Activated naive CD4-positive, alpha-beta T cell treated with anti-CD3 and anti-CD28 coated beads for 36 hours (primary cell): ENCODE data around the gene SLC25A5. TPM values are rescaled to one million over a fixed set of nuclear protein-coding genes. Genes with fewer than 3 reads are reported as not detected.
"Not testable (repeated sequence)": the region's sequence is repeated elsewhere in the genome, so short reads cannot be mapped to it uniquely, and the experiment has no call there.

ENCODE experiments used
- CTCF ChIA-PET: fragments of 350-600 bp; sonication (Branson Sonifier 250); formaldehyde crosslinking; loops from one replicate; lab custom pipeline; 2021; ENCODE audit warnings: antibody characterized with exemption; lab: Charles Lee
- DNase-seq: peaks from one replicate; pipeline ENCODE4 v3.0.0-alpha.2; 2020
- H3K27ac Mint-ChIP-seq: one replicate; pipeline ENCODE4 v1.8.0; 2021; ENCODE audit warnings: mild to moderate bottlenecking, mixed read lengths
- H3K27me3 Mint-ChIP-seq: one replicate; pipeline ENCODE4 v1.8.0; 2021; ENCODE audit warnings: low read depth, mixed read lengths
- H3K36me3 Mint-ChIP-seq: one replicate; pipeline ENCODE4 v1.8.0; 2021; ENCODE audit warnings: low read depth, mixed read lengths
- H3K4me1 Mint-ChIP-seq: one replicate; pipeline ENCODE4 v1.8.0; 2021; ENCODE audit warnings: low read depth, mixed read lengths
- H3K4me3 Mint-ChIP-seq: one replicate; pipeline ENCODE4 v1.8.0; 2021; ENCODE audit warnings: mild to moderate bottlenecking, moderate library complexity, mixed read lengths
- H3K9me3 Mint-ChIP-seq: one replicate; pipeline ENCODE4 v1.8.0; 2021; ENCODE audit warnings: mixed read lengths
- intact Hi-C: fragments of 100-400 bp; cut with micrococcal nuclease; formaldehyde crosslinking; loops from one replicate; pipeline ENCODE4 v1.15.1; 2023
- total RNA-seq, 2 experiments: library from RNA; stranded (reverse); gene quantifications; one replicate each; pipeline ENCODE4 v1.2.3, GENCODE V29; 2021

The SLC25A5 gene
- total RNA-seq, 2 experiments from 2014 or later, result 846 to 855 TPM

DNA sequence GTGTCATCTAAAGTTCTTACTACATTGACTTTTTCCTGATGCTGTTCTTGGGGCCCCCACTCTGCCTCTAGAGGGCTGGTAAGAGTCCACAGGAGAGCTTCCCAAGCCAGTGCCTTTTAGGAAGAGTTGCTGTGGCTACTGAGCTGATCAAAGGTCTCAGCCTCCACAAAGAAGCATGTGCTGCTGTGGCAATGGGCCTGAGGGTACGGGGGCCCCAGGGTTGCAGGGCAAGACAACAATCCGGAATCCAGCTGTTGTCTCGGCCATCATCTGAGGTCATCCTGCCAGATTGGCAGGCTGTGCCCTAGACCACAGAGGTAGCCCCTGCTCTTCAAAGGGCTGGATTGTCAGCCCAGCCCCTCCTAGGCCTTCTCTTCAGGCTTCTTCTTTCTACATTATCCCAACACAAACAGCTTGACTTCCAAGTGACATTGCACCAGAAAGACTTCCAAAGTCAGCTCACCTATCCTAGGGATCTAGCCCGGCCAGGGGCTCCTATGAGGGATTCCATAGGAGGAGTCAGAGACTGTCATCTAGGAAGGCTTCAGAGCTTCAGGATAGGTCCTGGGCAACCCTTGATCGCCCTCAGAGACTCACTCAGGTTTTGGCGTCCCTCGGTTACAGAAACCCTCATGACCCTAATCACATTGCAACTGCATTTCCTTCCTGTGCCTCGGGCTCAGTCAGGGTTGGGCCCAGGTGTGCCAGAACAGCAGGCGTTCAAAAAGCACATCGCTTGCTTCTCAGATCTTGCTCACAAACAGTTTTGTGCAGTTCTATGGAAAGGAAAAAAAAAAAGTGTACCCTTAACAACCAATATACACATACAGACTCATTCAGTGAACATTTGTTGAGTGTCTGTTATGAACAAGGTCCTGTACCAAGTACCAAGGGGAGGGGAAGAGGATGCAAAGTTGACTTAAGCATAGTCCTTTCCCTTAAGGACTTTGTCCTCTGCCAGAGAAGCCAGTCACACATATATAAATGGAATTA lies 27.8 kb downstream of the SLC25A5 start:
- H3K4me1 Mint-ChIP-seq, result peaks cover 11% of the 10 kb centered on the region
- intact Hi-C loops, result no loop called here
- no peak for DNase-seq
- CTCF ChIA-PET, result interaction anchor here (1.1 to 1.6 kb wide), 3 partner anchors 13 to 20 kb away, joined by 3 to 7 read pairs (median 4); no protein-coding TSS in a partner anchor
- no peaks in the 10 kb centered on the region for H3K36me3 Mint-ChIP-seq
- no peak overlapping the region for H3K4me3 Mint-ChIP-seq
- H3K9me3 Mint-ChIP-seq, result no peaks in the 10 kb centered on the region
- H3K27ac Mint-ChIP-seq, result no peak overlapping the region
- H3K27me3 Mint-ChIP-seq, result no peaks in the 10 kb centered on the region

GRCh38 chrX:119497185-119497584 lies 28.9 kb downstream of the SLC25A5 start:
- no peak overlapping the region for H3K27ac Mint-ChIP-seq
- no peaks in the 10 kb centered on the region for H3K36me3 Mint-ChIP-seq
- no peak for DNase-seq
- no peaks in the 10 kb centered on the region for H3K27me3 Mint-ChIP-seq
- H3K9me3 Mint-ChIP-seq, result no peaks in the 10 kb centered on the region
- peaks cover 19% of the 10 kb centered on the region for H3K4me1 Mint-ChIP-seq
- H3K4me3 Mint-ChIP-seq, result no peak overlapping the region
- intact Hi-C loops, result no loop called here
- CTCF ChIA-PET, result interaction anchor here (0.7 to 1.6 kb wide), 3 partner anchors 19 to 65 kb away, joined by 3 to 4 read pairs (median 3); no protein-coding TSS in a partner anchor

DNA sequence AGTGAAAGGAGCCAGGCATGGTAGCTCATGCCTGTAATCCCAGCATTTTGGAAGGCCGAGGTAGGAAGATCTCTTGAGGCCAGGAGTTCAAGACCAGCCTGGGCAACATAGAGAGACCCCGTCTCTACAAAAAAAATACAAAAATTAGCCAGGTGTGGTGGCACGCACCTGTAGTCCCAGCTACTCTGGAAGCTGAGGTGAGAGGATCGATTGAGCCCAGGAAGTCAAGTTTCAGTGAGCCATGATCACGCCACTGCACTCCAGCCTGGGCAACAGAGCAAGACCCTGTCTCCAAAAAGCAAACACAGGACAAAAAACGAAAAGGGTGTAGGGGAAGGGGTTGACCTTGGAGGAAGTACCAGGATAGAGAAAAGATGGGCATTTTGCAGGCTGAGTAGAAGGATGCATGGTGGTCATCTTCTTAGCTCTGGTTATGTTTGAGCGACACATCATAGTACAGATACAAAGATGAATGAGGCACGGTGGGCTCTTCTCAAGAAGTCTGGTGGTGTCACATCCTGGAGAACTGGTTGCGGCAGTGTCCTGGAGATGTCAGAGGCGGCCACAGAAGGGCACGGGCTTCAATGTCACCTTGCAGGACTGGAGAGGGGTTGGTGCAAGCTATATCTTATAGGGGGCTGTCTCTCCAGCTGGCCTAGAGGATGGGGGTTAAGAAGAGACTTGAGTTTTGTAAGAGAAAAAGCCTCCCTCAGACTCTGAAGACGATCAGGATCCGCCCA lies 32.0 kb downstream of the SLC25A5 start:
- Mint-ChIP-seq H3K4me3 (no peak overlapping the region), H3K4me1 (peaks cover 28% of the 10 kb centered on the region), H3K9me3 (no peaks in the 10 kb centered on the region), H3K36me3 (no peaks in the 10 kb centered on the region), H3K27me3 (no peaks in the 10 kb centered on the region), H3K27ac (no peak overlapping the region)
- CTCF ChIA-PET, result interaction anchor here (0.6 to 1.6 kb wide), 2 partner anchors 9 to 17 kb away, joined by 4 to 5 read pairs; no protein-coding TSS in a partner anchor
- intact Hi-C loops, result no loop called here
- no peak for DNase-seq

GRCh38 chrX:119501511-119502148 lies 33.4 kb downstream of the SLC25A5 start:
- peaks cover 20% of the 10 kb centered on the region for H3K4me1 Mint-ChIP-seq
- DNase-seq, result no peak
- H3K36me3 Mint-ChIP-seq, result no peaks in the 10 kb centered on the region
- no peaks in the 10 kb centered on the region for H3K9me3 Mint-ChIP-seq
- peak overlapping the region; percentile 61 for H3K27ac Mint-ChIP-seq
- no peaks in the 10 kb centered on the region for H3K27me3 Mint-ChIP-seq
- no peak overlapping the region for H3K4me3 Mint-ChIP-seq
- intact Hi-C loops, result loop anchor here (2.0 kb wide), 2 partner anchors 19 to 33 kb away; partner anchors contain the start of gene SLC25A5
- CTCF ChIA-PET, result no interaction called here

DNA sequence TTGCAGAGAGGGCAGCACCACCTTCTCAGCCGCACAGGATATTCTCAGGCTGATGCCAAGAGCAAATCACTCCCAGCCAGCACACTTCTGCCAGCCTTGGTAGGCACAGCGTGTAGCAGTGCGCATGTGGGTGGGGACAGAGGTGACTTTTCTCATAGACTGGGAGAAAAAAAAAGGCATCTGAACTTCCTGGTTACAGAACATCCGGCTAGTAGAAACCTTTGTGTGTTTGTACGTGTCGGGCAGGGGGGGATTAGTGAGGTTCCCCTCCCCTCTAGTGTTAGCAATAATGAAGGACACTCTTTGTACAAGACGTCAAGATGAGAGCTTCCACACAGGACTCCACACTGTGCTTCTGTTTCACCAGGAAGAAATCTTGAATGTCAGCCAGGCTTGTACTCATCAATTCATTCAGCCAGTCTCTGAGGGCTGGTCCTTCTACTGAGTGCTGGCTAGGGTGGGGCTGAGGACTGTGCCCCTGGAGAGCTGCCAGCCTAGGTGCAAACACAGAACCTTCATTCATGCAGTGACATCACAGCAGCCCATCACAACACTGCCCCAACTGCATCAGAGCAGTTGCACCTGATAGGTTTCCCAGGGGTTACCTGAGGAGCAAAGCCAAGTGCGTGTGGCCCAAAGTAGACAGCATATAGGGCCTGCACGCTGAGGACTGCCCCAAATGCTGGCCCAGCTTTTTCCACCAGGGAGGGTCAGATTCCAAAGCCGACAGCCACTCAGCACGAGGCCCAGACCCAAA lies 34.7 kb downstream of the SLC25A5 start:
- DNase-seq, result peak; percentile 49
- Mint-ChIP-seq H3K9me3 (no peaks in the 10 kb centered on the region), H3K27ac (peak overlapping the region; percentile 77), H3K4me3 (no peak overlapping the region), H3K36me3 (no peaks in the 10 kb centered on the region), H3K4me1 (peaks cover 16% of the 10 kb centered on the region), H3K27me3 (no peaks in the 10 kb centered on the region)
- CTCF ChIA-PET, result interaction anchor here (0.7 to 1.0 kb wide), 4 partner anchors 15 to 31 kb away, joined by 3 to 5 read pairs (median 4); no protein-coding TSS in a partner anchor
- intact Hi-C loops, result loop anchor here (2.0 kb wide), 2 partner anchors 20 to 34 kb away; partner anchors contain the start of gene SLC25A5

DNA sequence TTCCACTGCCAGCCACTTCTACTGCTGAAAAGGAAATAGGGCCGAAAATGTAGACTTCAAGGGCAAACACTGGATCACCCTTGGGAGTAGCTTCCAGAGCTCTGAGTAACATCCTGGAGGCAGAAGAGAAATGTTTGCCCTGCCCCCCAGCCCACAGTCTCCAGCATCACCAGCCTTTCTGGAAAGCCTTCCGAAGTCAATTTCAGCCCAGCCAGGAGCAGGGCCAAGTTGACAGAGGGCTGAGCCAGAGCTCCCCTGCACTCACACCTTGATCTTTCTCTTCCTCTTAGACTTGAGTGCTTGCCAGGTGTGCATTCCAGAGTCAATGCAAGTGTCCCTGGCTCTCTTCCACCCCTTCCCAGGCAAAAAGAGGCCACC lies 35.2 kb downstream of the SLC25A5 start:
- CTCF ChIA-PET, result interaction anchor here (0.7 to 1.0 kb wide), 5 partner anchors 13 to 32 kb away, joined by 3 to 5 read pairs (median 3); no protein-coding TSS in a partner anchor
- Mint-ChIP-seq H3K27me3 (no peaks in the 10 kb centered on the region), H3K4me1 (peaks cover 16% of the 10 kb centered on the region), H3K36me3 (no peaks in the 10 kb centered on the region), H3K9me3 (no peaks in the 10 kb centered on the region), H3K4me3 (no peak overlapping the region), H3K27ac (no peak overlapping the region)
- intact Hi-C loops, result loop anchor here (2.0 kb wide), 2 partner anchors 21 to 35 kb away; partner anchors contain the start of gene SLC25A5
- no peak for DNase-seq

DNA sequence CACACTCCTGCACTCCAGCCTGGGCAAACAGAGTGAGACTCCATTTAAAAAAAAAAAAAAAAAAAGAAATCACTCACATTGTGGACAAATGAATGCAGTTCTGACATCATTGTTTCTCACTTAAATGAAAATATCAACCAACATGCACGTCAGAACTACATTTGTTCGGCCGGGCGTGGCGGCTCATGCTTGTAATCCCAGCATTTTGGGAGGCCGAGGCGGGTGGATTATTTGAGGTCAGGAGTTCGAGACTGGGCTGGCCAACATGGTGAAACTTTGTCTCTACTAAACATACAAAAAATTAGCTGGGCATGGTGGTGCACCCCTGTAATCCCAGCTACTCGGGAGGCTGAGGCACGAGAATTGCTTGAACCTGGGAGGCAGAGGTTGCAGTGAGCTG lies 36.9 kb downstream of the SLC25A5 start:
- H3K27me3 Mint-ChIP-seq, DNase-seq, H3K4me3 Mint-ChIP-seq, intact Hi-C loops, H3K36me3 Mint-ChIP-seq, H3K9me3 Mint-ChIP-seq, H3K27ac Mint-ChIP-seq: not testable (repeated sequence)
- CTCF ChIA-PET, result interaction anchor here (0.7 to 1.7 kb wide), 3 partner anchors 16 to 225 kb away, joined by 3 to 6 read pairs (median 3); no protein-coding TSS in a partner anchor
- H3K4me1 Mint-ChIP-seq, result peaks cover 16% of the 10 kb centered on the region

DNA sequence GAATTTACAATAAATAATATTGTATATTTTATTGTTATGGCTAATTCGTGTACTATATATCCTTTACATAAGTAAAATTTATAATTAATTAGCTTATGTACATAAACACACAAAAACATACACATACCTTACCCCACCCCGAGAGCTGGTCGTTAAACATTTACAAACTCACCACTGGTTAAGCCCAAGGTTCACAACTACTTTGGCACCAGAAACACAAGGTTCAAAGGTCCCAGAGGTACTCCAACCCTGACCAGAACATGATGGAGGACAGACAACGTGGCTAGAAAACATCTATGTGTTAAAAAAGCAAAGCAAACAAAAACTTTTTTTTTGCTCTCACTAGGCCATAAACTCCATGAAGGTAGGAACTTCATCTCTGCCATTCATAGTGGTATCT lies 37.7 kb downstream of the SLC25A5 start:
- no peaks in the 10 kb centered on the region for H3K9me3 Mint-ChIP-seq
- intact Hi-C loops, result no loop called here
- no peaks in the 10 kb centered on the region for H3K36me3 Mint-ChIP-seq
- CTCF ChIA-PET, result interaction anchor here (0.7 to 1.7 kb wide), 2 partner anchors 17 to 224 kb away, joined by 3 to 6 read pairs; no protein-coding TSS in a partner anchor
- H3K27me3 Mint-ChIP-seq, result no peaks in the 10 kb centered on the region
- H3K27ac Mint-ChIP-seq, result no peak overlapping the region
- no peak overlapping the region for H3K4me3 Mint-ChIP-seq
- H3K4me1 Mint-ChIP-seq, result peaks cover 16% of the 10 kb centered on the region
- no peak for DNase-seq

GRCh38 chrX:119507206-119507605 lies 39.0 kb downstream of the SLC25A5 start:
- H3K4me1 Mint-ChIP-seq, result peaks cover 8% of the 10 kb centered on the region
- H3K27me3 Mint-ChIP-seq, result no peaks in the 10 kb centered on the region
- H3K4me3 Mint-ChIP-seq, result no peak overlapping the region
- no peak for DNase-seq
- no peaks in the 10 kb centered on the region for H3K9me3 Mint-ChIP-seq
- no peak overlapping the region for H3K27ac Mint-ChIP-seq
- CTCF ChIA-PET, result interaction anchor here (0.7 to 1.0 kb wide), 3 partner anchors 24 to 221 kb away, joined by 3 to 5 read pairs (median 4); no protein-coding TSS in a partner anchor
- intact Hi-C loops, result no loop called here
- H3K36me3 Mint-ChIP-seq, result no peaks in the 10 kb centered on the region

DNA sequence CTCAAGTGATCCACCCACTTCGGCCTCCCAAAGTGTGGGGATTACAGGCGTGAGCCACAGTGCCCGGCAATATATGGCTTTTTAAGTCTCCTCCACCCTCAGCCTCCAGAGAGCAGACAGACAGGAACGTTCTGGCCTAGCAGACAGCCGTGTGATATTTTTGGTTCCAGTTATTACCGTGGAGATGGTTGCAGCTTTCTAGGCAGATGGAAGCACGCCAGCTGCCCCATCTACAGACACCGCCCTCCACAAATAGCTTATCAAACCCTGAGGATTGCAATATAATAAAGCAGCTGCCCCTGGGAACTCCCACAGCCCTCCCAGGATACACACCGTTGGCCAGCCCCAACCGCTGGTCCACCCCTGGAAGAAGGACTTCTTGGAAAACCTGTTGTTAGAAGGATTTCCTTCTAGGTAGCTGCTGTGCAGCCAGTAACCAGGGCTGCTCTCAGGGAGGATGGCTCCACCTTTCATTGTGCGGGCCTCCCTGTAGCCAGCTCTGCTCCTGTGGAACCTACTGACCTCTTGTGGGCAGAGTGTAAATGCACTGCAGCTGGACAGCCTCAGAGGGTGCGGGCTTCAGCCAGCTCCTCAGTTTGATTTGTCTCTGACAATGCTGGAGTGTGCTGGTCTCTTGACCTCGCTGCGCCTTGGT lies 44.0 kb downstream of the SLC25A5 start:
- Mint-ChIP-seq H3K9me3 (no peaks in the 10 kb centered on the region), H3K4me1 (no peaks in the 10 kb centered on the region), H3K36me3 (no peaks in the 10 kb centered on the region), H3K27ac (no peak overlapping the region), H3K27me3 (no peaks in the 10 kb centered on the region), H3K4me3 (no peak overlapping the region)
- intact Hi-C loops, result loop anchor here (1.0 kb wide), 2 partner anchors 24 to 43 kb away; no protein-coding TSS in a partner anchor
- peak; percentile 37 for DNase-seq
- CTCF ChIA-PET, result interaction anchor here (0.5 to 1.2 kb wide), 9 partner anchors 16 to 380 kb away, joined by 3 to 7 read pairs (median 3); partner anchors contain the start of gene SLC25A5
